Suprapubic skin (tissue), 4 donors: ENCODE results near the gene NR5A2.

ENCODE experiments used
- EP300 ChIP-seq: sonication (generic); formaldehyde crosslinking; IDR thresholded peaks from one replicate; pipeline ENCODE4 v1.6.1; 2017; ENCODE audit warnings: antibody characterized with exemption
- POLR2A ChIP-seq, 2 donors: fragments of 450-650 bp; IDR thresholded peaks; one replicate each; pipeline ENCODE4 v1.6.1; 2017; ENCODE audit warnings: antibody characterized with exemption in 2 of 2, mild to moderate bottlenecking in 2 of 2, moderate library complexity in 2 of 2
- POLR2AphosphoS5 ChIP-seq, 3 donors: sonication (generic); formaldehyde crosslinking; IDR thresholded peaks; one replicate each; pipeline ENCODE4 v1.6.1; 2017; ENCODE audit warnings: antibody characterized with exemption in 3 of 3
- TF ChIP-seq, protein P1 (sequence below), 2 donors: fragments of 200-600 bp in 1 of 2; fragments of 450-650 bp in 1 of 2; sonication (generic) in 1 of 2; IDR thresholded peaks; one replicate each; pipeline ENCODE4 v1.5.1; 2016 to 2019; ENCODE audit warnings: antibody characterized with exemption in 2 of 2, mild to moderate bottlenecking in 1 of 2, moderate library complexity in 1 of 2

GRCh38 chr1:200165493-200166220, 138.1 kb downstream of the NR5A2 start:
- TF ChIP-seq, protein P1, sequence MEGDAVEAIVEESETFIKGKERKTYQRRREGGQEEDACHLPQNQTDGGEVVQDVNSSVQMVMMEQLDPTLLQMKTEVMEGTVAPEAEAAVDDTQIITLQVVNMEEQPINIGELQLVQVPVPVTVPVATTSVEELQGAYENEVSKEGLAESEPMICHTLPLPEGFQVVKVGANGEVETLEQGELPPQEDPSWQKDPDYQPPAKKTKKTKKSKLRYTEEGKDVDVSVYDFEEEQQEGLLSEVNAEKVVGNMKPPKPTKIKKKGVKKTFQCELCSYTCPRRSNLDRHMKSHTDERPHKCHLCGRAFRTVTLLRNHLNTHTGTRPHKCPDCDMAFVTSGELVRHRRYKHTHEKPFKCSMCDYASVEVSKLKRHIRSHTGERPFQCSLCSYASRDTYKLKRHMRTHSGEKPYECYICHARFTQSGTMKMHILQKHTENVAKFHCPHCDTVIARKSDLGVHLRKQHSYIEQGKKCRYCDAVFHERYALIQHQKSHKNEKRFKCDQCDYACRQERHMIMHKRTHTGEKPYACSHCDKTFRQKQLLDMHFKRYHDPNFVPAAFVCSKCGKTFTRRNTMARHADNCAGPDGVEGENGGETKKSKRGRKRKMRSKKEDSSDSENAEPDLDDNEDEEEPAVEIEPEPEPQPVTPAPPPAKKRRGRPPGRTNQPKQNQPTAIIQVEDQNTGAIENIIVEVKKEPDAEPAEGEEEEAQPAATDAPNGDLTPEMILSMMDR (IDR thresholded peaks at IDR 0.05), result no peak
- no peak for TF ChIP-seq POLR2AphosphoS5 (IDR thresholded peaks at IDR 0.05)
- no peak for TF ChIP-seq POLR2A (IDR thresholded peaks at IDR 0.05)
- TF ChIP-seq EP300, result no peak
